COLO668 (cell line): ENCODE results near the gene GATA6.
A peak's percentile ranks its signal among the peaks of the same experiment; 100 is the strongest.

Experiments
- DNase-seq: peaks from one replicate; lab custom pipeline; 2025; ENCODE audit not compliant: unreplicated experiment; lab: John Stamatoyannopoulos, UW

Gene GATA6

GRCh38 chr18:22166069-22166950, 3.1 kb upstream of the GATA6 start:
- DNase-seq, result no peak

- DNase-seq, result no peak
These were observed 2.3 kb upstream of the GATA6 start for GRCh38 chr18:22167091-22167470.

- DNase-seq, result peak; percentile 24
These were observed 1.7 kb upstream of the GATA6 start for GRCh38 chr18:22167471-22168241.

DNA sequence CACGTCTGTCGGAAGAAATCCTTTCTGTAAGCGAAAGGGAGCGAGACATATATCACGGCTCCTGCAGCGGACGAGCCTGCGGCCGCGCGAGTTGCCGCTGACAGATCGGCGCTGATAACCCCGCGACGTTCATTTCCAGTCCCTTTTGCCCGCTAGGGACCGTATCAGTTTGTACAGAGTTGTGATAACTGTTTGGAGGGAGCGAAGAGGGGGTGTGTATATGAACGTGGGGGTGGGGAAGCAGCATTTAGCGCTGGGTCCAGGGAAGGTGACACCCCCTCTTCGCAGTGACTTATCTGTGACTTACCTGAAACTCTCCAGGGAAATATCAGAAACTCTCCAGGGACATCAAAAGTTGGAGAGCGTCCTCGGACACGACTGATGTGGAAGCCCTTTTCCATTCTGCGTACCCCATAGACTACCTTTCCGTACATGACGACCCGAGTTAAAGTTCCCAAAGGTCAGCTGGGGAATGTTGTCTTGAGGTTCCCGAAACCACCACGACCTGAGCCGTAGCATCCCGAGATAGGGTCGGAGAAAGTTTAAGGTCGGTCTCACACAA, 948 bp upstream of the GATA6 start:
- DNase-seq, result peak; percentile 63

GRCh38 chr18:22169889-22170420, 566 bp downstream of the GATA6 start:
- peak; percentile 81 for DNase-seq

- peak; percentile 81 for DNase-seq
These were observed 1.2 kb downstream of the GATA6 start for GRCh38 chr18:22170421-22171257.

DNA sequence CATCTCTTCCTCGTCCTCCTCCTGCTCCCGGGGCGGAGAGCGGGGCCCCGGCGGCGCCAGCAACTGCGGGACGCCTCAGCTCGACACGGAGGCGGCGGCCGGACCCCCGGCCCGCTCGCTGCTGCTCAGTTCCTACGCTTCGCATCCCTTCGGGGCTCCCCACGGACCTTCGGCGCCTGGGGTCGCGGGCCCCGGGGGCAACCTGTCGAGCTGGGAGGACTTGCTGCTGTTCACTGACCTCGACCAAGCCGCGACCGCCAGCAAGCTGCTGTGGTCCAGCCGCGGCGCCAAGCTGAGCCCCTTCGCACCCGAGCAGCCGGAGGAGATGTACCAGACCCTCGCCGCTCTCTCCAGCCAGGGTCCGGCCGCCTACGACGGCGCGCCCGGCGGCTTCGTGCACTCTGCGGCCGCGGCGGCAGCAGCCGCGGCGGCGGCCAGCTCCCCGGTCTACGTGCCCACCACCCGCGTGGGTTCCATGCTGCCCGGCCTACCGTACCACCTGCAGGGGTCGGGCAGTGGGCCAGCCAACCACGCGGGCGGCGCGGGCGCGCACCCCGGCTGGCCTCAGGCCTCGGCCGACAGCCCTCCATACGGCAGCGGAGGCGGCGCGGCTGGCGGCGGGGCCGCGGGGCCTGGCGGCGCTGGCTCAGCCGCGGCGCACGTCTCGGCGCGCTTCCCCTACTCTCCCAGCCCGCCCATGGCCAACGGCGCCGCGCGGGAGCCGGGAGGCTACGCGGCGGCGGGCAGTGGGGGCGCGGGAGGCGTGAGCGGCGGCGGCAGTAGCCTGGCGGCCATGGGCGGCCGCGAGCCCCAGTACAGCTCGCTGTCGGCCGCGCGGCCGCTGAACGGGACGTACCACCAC, 2.1 kb downstream of the GATA6 start:
- DNase-seq, result peak; percentile 57

DNA sequence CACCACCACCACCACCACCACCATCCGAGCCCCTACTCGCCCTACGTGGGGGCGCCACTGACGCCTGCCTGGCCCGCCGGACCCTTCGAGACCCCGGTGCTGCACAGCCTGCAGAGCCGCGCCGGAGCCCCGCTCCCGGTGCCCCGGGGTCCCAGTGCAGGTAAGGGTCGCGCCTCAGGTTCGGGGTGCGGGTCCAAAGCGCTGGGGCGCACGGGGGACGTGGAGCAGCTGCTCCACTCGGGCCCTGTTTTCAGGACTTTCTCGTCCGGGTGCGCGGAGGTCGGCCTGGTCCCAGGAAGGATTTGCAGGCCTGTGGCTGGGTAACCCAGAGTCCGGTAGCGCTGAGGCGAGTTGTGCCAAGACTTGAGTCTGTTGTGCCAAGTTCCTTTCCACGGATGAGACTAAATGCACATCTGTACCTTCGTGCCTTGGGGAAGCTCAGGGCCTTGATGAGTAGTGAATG, 2.8 kb downstream of the GATA6 start:
- DNase-seq, result no peak

- DNase-seq, result no peak
These were observed 3.2 kb downstream of the GATA6 start for GRCh38 chr18:22172594-22173049.

DNA sequence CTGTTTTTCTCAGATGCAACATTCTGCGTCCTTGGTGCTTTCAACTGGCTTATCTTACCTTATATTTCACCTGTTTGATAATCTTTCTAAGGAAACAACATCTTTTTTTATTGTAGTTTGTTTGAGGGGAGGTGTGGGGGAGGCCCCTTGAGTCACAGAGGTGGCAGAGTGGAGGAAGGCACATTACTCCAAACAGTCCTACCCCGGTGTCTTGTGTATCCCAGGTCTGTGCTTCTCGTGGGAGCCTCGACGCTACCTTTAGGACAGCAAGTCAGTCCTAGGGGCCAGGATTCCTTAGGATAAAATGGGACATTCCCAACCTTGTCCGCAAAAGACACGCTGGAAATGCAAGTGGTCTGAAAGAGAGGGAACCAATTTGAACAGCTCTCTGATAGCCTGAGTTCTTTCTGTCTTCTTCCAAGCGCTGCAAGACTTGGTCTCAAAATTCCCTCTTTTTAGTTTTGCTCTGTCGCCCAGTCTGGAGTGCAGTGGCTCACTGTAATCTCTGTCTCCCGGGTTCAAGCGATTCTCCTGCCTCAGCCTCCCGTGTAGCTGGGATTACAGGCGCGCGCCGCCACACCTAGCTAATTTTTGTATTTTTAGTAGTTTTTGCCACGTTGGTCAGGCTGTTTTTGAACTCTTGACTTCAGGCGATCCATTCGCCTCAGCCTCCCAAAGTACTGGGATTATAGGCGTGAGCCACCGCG, 4.0 kb downstream of the GATA6 start:
- DNase-seq, result no peak

DNA sequence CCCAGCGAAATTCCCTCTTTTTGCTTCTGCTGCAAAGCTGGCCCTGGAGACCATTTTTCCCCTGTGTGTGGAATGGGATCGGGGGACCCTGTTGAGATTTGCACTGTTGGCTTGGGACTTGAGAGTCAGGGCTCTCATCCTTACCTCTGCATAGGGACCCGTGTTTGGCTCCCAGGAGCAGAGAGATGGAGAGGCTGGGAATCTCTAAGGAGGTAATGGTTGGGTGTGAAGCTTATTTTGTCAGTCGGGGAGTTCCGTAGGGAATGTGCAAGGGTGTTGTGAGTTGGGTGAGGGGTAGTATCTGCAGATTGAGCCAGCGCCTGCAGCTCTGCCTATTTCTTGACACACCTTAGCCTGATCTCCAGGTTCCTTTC, 4.5 kb downstream of the GATA6 start:
- no peak for DNase-seq

GRCh38 chr18:22174341-22175145, 5.2 kb downstream of the GATA6 start:
- DNase-seq, result no peak

DNA sequence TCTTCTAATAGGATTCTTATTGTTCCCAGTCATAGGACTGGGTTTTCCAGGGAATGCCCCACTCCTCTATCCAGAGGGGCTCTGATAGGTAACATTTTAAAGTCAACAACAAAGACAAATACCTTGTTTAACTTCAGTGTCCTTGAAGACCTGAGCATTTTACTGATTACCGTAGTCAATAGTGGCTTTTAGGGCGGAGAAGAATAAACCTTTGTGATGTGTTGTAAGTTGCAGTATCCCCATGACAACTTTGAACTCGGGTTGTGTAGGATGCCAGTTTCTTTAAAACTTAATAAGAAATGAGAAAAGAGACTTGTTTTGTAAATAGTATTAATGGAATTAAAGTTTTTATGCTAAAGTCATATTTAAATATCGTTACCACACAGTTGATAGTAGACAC, 6.0 kb downstream of the GATA6 start:
- DNase-seq, result no peak

DNA sequence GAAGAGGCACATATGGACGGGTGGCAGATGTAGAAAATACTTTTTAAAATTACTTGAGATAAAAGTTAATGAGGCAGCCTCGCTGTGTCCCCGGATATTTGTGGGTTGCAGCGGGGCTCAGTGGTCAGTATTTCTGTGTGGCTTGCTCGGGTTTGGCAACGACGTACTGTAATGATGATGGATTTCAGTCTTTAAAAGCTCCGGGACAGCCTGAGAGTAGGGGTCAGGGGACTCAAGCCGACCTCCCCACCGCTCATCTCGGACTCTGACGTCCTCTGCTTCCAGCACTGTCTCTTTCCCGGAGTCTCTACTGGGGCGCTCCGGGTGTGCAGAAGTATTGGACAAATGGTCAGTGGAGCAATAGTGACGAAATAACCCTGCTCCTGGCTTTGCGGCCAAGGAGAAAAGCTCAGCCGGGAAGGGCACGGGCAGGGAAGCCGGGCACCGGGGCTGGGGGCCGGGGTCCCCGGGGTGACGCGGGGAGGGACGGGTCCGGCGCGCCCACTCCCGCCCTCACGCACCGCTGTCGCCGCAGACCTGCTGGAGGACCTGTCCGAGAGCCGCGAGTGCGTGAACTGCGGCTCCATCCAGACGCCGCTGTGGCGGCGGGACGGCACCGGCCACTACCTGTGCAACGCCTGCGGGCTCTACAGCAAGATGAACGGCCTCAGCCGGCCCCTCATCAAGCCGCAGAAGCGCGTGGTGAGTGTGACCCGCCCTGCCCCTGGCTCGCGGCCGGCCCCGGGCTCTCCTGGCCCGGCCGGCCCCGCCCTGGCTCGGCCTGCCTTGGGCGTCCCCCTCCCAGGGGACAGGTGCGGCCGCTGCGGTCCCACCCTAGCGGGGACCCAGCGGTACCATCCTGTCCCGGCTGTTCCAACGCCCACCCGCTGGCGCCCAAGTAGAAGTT, 7.3 kb downstream of the GATA6 start:
- DNase-seq, result no peak

DNA sequence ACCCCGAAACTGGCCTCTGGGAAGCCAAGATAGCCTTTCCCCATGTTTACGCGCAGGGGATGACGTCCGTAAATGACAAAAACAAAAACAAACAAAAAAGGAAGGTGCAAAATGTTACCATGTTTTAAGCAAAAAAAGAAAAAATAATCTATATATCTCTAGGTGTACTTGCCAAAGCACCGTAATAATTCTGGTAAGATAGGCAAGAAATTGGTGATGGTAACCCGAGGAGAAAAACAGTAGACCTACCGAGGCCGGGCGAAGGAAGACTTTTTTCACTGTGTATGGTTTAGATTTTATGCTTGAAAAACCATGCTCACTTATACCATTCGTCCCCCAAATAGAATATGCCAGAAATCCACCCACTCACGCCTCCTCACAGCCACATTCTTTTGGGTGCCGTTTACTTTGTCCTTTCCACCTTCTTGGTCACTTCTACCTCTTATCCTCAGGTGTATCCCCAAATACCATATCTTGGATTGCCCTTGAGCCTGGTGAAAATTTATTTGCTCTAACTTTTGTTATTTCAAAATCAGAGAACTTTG, 8.0 kb downstream of the GATA6 start:
- no peak for DNase-seq

DNA sequence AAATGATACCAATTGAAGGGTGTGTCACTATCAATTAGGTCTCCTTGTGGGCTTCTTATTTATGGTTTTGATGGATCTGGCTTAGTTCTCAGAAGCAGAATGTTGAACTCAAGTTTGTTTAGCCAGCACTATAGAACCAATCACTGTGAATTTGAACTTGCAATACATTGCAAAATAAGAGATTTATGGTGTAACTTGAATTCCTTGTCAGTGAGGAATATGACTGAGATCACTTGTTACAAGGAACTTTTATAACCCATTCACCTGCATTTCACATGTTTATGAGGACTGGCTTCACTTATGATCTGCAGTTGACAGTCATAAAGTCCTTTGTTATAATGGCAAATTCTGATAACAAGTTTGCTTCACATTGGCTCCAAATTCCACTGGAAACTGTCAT, 9.8 kb downstream of the GATA6 start:
- DNase-seq, result no peak

- DNase-seq, result no peak
These were observed 10.2 kb downstream of the GATA6 start for GRCh38 chr18:22179631-22180030.
